ENCODE data around the gene ABCA13. TPM values are rescaled to one million over a fixed set of nuclear protein-coding genes. Genes with fewer than 3 reads are reported as not detected.

The ABCA13 gene
- total RNA-seq, 1 donor from 2014 or later: 0.35 TPM

DNA sequence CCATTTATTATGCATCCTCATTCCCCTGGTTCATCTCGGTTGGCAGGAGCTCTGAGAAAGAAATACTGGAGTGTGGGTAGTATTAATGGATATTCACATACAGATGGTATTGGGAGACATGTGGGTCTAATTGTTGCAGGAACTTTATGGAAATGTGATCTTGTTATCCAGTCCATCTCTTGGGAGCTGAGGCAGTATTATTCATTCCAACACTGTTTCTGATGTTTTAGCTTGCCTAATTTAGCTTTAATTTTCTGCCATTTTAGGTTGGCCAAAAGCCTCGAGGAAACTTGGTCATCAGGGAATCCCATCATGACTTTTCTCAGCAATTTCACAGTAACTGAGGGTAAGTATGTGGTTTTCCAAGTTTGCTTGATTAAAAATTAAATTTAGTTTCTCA, 125.7 kb downstream of the ABCA13 start:
- intact Hi-C loops (cut with DNase I): no loop called here
- no peaks in the 10 kb centered on the region for H3K27me3 ChIP-seq
- ATAC-seq (no peak), DNase-seq (no peak)
- no peak overlapping the region for H3K27ac ChIP-seq
- no peaks in the 10 kb centered on the region for H3K9me3 ChIP-seq
- TF ChIP-seq, protein P1, sequence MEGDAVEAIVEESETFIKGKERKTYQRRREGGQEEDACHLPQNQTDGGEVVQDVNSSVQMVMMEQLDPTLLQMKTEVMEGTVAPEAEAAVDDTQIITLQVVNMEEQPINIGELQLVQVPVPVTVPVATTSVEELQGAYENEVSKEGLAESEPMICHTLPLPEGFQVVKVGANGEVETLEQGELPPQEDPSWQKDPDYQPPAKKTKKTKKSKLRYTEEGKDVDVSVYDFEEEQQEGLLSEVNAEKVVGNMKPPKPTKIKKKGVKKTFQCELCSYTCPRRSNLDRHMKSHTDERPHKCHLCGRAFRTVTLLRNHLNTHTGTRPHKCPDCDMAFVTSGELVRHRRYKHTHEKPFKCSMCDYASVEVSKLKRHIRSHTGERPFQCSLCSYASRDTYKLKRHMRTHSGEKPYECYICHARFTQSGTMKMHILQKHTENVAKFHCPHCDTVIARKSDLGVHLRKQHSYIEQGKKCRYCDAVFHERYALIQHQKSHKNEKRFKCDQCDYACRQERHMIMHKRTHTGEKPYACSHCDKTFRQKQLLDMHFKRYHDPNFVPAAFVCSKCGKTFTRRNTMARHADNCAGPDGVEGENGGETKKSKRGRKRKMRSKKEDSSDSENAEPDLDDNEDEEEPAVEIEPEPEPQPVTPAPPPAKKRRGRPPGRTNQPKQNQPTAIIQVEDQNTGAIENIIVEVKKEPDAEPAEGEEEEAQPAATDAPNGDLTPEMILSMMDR (IDR thresholded peaks at IDR 0.05): no peak
- H3K36me3 ChIP-seq: no peaks in the 10 kb centered on the region
- no peaks in the 10 kb centered on the region for H3K4me1 ChIP-seq
- no peak overlapping the region for H3K4me3 ChIP-seq

DNA sequence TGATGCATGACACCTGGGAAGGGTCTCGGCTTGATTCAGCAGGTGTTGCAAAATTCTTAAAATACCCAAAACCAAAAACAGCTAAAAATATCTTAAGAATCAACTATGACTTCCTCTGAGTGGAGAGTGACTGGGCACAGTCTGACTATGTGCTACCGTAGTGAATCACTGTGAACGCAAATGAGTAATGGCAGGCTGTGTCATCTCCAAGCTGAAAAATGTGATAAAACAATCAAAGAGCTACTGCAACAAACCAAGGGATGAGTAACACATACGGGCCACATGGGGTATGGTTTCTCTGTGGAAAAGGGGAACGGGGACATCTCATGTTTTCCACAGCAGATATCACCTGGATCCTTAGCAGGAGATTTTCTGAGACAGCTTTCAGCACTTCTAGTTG, 127.5 kb downstream of the ABCA13 start:
- Histone ChIP-seq H3K27ac (no peak overlapping the region), H3K4me3 (no peak overlapping the region), H3K4me1 (no peaks in the 10 kb centered on the region), H3K9me3 (no peaks in the 10 kb centered on the region), H3K27me3 (no peaks in the 10 kb centered on the region), H3K36me3 (no peaks in the 10 kb centered on the region)
- TF ChIP-seq, protein P1 (IDR thresholded peaks at IDR 0.05): no peak
- no peak for DNase-seq
- intact Hi-C loops (cut with DNase I): no loop called here
- ATAC-seq: no peak

DNA sequence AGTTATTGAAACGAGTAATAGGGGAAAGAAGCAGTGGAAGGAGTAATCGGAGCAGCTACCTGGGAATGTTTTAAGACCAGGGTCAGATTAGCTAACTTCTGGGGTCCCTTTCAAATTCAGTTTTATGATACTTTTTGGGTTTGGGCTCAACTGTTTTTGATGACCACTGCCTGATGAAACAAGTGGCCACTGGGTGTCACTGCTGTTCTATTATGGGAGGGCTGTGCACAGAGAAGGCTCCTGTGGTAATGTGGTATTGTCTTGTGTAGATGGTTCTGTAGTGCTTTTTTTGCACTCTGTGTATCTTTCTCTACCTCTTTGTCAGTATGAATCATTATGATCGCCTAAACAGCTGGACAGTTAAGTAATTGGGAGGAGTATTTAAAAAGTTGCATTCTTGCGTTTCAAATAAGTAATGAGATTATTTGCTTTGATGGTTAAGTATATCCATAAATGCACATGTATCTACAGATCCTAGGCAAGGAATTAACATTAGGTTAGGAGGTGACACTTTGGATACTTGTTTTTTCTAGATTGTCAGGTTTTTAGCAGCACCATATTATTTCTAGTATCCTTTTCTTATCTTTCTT, 128.4 kb downstream of the ABCA13 start:
- Histone ChIP-seq H3K27me3 (no peaks in the 10 kb centered on the region), H3K9me3 (no peaks in the 10 kb centered on the region), H3K36me3 (no peaks in the 10 kb centered on the region), H3K4me1 (no peaks in the 10 kb centered on the region), H3K27ac (no peak overlapping the region), H3K4me3 (no peak overlapping the region)
- ATAC-seq: peak; percentile 91
- TF ChIP-seq, protein P1 (IDR thresholded peaks at IDR 0.05): peak; percentile 63
- DNase-seq: no peak
- intact Hi-C loops (cut with DNase I): no loop called here

DNA sequence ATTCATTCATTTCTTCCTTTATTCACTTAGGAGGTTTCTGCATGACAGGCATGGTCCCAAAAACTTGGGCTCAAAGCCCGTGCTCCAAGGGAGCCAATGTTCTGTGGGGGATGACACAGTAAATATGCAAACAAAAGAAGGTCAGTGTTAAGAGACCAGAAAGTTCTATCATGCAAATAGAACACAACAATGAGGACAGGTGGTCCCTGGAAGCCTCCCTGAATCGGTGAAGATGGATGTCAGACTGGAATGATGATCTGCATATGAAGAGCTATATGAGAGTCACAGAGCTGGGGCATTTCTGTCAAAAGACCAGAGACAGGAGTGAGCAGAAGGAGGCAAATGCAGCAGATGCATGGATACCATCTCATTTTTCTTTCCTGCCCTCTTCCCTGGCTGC, 129.0 kb downstream of the ABCA13 start:
- intact Hi-C loops (cut with DNase I): no loop called here
- no peak for ATAC-seq
- H3K36me3 ChIP-seq: no peaks in the 10 kb centered on the region
- H3K9me3 ChIP-seq: no peaks in the 10 kb centered on the region
- no peaks in the 10 kb centered on the region for H3K4me1 ChIP-seq
- TF ChIP-seq, protein P1 (IDR thresholded peaks at IDR 0.05): no peak
- no peak overlapping the region for H3K4me3 ChIP-seq
- DNase-seq: no peak
- no peaks in the 10 kb centered on the region for H3K27me3 ChIP-seq
- H3K27ac ChIP-seq: no peak overlapping the region

DNA sequence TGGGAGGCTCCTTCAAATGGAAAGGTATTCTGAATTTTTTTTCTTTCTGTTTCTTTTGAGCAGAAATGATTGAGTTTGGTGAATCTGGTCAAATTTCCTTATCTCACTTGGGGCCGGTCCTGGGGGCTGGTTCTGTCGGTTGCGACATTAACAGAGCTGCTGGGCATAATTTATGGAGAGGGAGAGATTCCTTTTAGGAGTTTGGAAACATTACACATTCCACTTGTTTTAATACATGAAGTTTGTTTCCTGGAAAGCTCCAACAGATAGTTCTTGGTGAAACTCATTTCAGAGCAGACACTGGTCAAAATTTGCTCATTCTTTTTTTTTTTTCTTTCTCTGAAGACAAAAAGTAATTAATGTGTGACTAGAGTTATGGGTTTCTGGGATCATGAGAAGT, 129.9 kb downstream of the ABCA13 start:
- intact Hi-C loops (cut with DNase I): no loop called here
- Histone ChIP-seq H3K9me3 (no peaks in the 10 kb centered on the region), H3K27ac (no peak overlapping the region), H3K4me1 (no peaks in the 10 kb centered on the region), H3K36me3 (no peaks in the 10 kb centered on the region), H3K4me3 (no peak overlapping the region), H3K27me3 (no peaks in the 10 kb centered on the region)
- TF ChIP-seq, protein P1 (IDR thresholded peaks at IDR 0.05): no peak
- ATAC-seq: no peak
- DNase-seq: no peak

DNA sequence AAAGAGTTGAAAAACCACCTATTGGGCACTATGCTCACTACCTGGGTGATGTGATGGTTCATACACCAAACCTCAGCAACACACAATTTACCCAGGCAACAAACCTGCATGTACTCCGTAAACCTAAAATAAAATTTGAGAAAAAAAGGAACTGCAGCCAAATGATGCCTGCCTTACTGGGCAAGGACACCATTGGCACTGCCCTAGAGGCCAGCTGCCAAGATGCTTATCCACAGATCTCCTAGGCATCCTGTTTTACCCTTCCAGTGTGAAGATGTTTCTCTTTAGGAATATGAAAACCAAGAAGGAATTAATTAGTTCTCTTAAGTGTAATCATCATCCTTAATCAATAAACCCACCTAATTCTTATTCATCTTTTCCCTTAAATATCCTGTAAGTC, 133.4 kb downstream of the ABCA13 start:
- H3K27me3 ChIP-seq: no peaks in the 10 kb centered on the region
- DNase-seq (no peak), ATAC-seq (no peak)
- TF ChIP-seq, protein P1 (IDR thresholded peaks at IDR 0.05): no peak
- intact Hi-C loops (cut with DNase I): no loop called here
- H3K27ac ChIP-seq: no peak overlapping the region
- H3K4me1 ChIP-seq: no peaks in the 10 kb centered on the region
- no peak overlapping the region for H3K4me3 ChIP-seq
- H3K9me3 ChIP-seq: no peaks in the 10 kb centered on the region
- H3K36me3 ChIP-seq: no peaks in the 10 kb centered on the region
